Kidney tubule cell (primary cell): ENCODE measurements around the gene UTY.

ENCODE experiments used
- DNase-seq: peaks from one replicate; pipeline ENCODE4 v3.0.0-alpha.2; 2018; ENCODE audit warnings: low spot score

UTY gene

DNA sequence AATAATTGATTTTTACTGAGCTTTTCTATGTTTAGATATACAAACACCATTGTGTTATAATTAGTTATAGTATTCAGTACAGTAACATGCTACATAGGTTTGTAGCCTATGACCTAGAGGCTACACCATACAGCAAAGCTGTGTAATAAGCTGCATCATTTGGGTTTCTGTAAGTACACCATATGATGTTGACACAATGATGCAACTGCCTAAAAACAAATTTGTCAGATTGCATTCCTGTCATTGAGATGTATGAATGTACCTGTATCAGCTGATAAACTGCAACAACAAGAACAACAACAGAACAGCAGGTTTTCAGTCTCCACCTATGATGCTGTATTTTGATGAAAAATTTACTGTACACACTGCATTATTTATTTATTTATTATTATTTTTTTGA is 64.3 kb downstream of the UTY start:
- DNase-seq, result no peak

DNA sequence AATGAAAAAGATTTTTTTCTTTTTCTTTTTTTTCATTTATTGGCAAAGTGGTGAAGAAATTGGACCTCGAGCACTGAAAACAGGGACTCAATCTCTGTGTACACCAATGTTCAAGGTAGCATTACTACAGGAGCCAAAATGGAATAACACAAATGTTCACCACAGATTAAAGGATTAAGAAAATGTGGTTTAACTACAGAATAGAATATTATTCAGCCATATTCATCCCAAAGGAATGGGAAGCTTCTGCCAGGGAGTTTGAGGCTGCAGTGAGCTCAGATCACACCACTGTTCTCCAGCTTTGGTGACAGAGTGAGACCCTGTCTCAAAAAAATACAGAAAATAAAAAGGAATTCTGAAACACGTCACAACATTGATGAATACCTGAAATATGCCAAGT is 81.0 kb downstream of the UTY start:
- DNase-seq, result no peak

DNA sequence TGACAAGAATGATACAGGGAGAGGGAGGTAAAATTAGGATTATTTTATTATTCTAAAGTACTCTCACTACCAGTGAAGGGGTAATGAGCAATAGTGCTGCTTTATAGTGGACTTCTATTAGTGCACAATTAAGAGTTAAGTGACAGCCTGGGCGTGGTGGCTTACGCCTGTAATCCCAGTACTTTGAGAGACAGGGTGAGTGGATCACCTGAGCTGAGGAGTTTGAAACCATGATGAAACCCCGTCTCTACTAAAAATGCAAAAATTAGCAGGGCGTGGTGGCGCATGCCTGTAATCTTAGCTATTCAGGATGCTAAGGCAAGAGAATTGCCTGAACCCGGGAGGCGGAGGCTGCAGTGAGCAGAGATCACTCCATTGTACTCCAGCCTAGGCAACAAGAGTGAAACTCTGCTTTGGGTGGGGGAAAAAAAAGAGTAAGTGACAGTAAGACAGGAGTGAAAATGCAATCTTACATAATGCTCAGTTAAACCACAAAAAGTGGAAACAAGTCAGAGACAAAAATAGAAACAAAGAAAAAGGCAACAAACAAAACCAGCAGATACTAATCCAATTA is 98.6 kb downstream of the UTY start:
- no peak for DNase-seq

DNA sequence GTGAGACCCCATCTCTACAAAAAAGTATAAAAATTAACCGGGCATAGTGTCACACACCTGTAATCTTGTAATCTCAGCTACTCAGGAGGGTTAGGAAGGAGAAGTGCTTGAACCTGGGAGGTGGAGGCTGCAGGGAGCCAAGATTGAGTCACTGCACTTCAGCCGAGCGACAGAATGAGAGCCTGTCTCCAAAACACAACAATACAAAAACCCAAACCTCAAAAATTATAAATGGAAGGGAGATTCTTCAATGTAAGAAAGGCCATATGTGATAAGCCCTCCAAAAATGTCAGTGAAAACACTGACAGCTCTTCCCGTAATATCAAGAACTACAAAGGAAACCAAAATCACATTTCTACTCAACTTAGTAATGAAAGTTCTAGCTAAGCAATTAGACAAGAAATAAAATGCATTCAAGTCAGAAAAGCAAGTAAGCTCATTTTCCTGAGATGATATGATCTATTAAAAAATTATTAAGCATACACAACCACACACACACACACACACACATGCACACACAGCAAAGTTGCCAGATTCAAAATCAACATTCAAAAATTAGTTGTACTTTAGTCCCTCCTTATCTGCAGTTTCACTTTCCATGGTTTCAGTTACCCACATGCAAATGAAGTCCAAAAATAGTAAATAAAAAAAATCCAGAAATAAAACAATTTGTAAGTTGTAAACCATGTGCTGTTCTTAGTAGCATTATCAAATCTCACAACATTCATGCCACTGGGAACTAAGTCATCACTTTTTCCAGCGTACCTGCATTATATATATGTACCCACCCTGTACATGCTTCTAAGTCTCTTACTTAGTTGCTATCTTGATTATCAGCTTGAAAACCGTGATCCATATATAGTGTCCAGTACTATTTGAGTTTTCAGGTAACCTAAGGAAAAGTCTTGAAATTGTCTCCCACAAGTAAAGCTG is 108.7 kb downstream of the UTY start:
- no peak for DNase-seq

DNA sequence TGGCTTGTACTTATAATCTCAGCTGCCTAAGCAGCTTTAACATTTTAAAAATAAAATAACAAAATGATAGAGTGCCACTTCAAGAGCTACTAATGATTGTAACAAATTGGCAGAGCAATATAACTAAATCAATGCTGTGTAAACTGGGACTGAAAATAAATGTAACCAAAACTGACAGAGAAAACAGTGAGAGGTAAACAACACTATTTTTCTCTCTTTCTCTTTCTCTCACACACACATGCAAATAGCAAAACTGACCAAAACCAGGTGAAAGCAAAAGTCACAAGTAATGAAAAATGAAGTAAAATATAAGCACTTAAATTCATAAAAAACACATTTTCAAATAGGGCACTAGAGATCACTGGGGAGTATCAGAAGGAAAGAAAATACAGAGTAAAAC is 109.6 kb downstream of the UTY start:
- DNase-seq, result no peak

DNA sequence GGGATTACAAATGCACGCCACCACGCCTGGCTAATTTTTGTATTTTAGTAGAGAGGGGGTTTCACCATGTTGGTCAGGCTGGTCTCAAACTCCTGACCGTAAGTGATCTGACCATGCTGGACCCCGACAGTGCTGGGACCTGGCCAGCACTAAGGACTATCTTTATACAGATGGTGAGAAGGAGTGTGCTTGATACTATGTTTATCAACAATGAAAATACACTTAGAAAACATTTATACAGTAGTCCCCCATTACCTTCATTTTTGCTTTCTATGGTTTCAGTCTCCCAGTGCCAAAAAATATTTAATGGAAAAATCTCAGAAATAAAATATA is 111.4 kb downstream of the UTY start:
- DNase-seq, result no peak

DNA sequence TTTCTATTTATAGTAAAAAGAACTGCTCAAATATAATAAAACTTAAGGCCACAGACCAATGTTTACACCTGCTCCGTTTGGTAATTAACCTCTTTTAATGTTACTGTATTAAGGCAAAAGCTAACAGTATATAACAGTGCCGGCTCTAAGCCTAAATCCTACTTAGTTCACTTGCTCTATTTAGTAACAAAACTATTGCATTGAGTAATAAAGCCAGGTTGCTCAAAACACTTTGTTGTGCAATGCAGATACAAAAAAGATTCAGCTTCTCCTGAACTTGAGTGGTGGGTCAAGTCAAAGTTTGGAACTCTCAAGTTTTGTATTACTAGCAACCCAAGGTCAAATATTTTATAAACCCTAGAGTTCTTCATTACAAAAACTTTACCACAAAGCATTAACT is 116.2 kb downstream of the UTY start:
- no peak for DNase-seq

DNA sequence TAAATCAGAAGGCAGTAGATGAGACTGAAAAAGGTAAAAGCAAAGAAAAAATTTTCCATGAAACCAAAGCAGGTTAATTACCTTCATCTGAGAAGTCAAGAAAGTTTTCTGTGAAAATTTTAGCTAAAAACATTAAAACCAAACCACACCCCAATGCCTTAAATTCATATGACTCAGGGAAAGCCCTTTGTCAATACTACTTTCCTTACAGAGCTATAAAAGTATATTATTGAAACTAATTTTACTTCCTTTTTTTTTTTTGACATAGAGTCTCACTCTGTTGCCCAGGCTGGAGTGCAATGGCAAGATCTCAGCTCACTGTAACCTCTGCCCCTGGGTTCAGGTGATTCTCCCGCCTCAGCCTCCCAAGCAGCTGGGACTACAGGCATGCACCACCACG is 117.2 kb downstream of the UTY start:
- no peak for DNase-seq

DNA sequence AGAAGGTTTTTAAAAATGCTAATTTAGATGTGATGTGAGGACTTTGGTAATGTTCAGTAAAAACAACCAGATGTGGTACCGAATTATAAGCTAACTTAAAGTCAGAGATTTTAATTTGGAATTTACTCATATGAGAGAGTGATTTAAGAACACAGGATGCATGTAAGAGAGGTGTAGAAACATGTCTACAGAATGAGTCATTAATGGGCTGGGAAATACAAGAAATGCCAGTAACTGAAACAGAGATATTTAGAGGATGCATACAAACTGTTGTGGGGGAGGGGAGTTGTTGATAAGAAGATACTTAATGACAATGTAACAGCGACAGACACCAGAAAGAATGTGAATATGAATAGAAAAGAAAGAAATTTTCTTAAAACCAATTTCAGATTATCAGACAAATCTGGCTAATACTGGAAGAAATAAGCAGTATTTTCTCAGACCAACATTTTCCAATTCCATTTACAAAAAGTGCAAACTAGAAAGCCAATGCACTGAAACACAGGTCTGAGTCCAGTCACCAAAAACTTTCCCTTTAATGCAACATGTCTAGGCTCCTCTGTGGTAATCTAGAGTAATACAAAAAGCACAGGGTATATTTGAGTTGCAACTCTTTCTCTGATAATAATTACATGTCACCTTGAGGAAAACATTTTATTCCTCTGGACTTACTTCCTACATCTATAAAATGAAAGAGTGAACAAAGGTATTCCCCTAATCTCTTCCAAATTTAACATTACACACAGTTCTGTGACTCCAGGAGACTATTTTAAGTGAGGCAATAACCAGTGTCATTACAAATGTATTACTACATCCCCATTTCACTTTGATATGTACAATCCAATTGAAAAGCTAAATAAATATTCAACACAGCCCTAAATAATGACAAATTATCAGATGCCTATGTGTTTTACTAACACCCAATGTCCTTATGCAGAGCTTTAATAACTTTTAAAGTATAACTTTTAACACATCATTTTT is 117.9 kb downstream of the UTY start:
- no peak for DNase-seq

DNA sequence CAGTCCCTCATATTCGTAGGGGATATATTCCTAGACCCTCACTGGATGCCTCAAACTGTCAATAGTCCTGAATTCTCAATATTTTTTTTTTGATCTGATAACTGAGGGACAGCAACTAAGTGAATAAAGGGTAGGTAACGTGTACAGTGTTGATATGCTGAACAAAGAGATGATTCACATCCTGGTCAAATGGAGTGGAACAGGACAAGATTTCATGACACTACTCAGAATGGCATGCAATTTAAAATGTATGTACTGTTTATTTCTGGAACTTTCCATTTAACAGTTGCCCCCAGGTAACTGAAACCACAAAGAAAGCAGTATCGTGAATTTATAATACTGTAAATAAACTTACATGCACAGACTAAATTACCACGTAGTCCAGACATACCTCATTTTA is 128.4 kb downstream of the UTY start:
- no peak for DNase-seq

DNA sequence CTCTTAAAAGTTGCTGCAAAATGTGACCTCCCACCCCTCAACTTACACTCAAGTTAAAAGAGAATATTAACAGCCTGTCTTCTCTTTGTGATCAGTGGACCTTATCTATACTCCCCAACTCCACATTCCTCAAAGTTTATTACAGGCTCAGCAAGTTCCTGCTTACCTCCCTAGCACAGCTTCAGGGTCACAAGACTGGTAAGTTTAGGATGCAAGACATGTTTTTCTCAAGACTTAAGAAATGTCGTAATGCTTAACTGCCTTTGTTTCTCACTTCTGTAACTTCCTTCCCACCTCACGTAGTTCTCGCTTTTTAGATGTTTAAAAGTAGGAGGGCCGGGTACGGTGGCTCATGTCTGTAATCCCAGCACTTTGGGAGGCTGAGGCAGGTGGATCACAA is 132.7 kb downstream of the UTY start:
- DNase-seq, result no peak

DNA sequence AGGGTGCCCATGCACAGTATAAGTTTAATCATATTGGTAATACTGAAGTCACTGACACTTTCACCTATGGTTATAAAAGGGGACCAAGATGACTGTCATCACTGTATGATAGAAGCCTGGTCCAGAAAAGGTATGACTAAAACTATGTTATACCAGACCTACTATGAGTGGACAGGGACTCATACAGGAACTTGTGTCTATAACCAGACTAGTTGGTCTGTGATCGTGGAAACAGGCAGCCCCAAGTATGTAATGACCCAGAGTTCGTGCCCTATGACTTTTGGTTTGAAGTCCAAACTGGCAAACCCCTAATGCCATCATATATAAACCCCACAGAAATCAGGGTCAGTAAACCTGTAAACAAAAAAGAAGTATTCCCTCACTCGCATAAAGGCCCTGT is 134.3 kb downstream of the UTY start:
- DNase-seq, result no peak

DNA sequence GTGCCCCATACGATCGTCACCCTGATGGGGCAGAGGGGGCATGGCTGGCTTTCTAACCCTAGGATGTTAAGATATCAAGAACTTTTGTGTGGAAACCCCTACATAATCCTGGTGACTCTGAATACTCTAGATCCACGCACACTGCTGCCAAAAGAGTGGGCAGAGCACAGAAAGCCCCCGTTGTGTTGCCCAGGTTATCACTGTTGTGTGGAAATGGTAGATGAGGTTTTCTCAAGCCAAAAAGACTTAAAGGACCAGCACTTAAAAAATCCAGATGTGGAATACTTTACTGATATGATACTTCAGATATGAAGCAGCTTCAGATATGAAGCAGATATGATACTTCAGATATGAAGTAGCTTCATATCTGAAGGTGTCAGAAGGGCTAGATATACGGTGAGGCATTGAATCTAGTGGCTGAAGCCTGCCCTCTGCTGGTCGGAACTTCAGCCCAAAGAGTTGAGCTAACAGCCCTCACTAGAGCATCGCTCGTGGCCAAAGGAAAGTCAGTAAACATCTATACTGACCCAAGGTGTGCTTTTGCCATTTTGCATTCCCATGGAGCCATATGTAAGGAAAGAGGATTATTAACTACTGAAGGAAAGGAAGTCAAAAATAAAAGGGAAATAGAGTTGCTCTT is 136.4 kb downstream of the UTY start:
- DNase-seq, result no peak

DNA sequence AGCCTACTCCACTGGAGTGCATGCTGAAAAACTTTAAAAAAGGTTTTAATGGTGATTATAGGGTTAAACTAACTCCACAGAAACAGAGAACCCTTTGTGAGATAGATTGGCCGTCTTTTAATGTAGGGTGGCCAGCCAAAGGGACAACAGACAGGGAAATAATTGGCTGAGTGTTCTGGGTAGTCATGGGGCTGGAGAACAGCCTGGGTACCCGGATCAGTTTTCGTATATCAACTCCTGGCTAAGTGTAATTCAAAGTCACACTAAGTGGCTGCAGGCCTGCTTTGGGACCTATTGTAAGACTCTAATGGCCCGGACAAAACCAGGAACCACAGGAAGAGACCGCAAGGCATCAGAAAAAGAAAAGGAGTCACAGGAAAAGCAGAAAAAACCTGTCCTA is 139.9 kb downstream of the UTY start:
- no peak for DNase-seq

DNA sequence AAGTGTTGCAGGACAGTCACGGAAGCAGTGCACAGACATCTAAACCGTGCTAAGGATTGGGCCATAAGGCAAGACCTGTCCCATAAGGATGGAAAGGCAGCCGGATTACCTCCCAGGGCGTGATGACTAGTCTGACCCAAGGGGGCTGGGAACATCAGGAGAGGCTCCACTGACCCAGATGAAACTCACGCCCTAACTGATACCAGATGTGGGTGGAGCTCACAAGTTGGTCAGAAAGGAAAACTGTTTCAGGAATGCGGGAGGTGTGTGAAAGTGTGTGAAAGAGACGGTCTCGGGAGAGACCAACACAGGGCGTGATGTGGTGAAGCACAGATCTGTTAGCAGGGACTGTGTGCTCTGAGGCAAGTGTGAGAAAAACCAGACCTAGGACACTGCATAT is 140.5 kb downstream of the UTY start:
- DNase-seq, result no peak

DNA sequence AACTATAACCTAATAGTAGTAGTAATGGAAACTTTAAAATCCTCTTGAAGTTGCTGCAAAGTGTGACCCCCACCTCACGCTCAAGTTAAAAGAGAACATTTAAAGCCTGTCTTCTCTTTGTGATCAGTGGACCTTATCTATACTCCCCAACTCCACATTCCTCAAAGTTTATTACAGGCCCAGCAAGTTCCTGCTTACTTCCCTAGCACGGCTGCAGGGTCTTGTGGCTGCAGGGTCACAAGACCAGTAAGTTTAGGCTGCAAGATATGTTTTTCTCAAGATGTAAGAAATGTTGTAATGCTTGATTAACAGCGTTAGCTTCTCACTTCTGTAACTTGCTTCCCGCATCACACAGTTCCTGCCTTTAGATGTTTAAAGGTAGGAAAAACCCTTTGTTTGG is 141.1 kb downstream of the UTY start:
- DNase-seq, result no peak

DNA sequence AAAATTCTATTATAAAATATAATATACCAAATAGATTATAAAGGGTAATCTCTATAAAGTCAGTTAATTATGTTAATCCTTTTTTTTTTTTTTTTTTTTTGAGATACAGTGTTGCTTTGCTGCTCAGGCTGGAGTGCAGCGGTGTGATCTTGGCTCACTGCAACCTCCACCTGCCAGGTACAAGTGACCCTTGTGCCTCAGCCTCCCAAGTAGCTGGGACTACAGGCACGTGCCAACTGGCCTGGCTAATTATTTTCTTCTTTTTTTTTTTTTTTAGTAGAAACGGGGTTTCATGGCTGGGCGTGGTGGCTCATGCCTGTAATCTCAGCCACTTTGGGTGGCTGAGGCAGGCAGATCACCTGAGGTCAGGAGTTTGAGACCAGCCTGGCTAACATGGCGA is 141.9 kb downstream of the UTY start:
- no peak for DNase-seq

DNA sequence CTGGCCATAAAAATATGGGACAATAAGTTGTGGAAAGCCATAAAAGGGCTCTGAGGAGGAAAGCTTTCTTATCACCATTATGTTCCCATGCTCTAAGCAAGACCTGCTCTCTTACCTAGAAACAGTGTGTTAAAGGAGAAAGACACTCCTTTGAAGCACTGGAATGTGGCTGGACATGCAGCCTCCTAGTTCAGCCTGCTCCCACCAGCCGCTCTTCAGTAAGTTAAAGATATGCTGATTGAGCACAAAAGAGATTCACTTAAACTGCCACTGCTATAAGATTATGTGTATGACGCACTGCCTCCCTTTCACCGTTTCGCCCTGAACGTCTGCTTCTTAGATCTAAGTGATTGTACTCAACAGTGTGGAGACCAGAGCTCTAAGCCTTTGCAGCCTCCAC is 146.0 kb downstream of the UTY start:
- DNase-seq, result no peak

DNA sequence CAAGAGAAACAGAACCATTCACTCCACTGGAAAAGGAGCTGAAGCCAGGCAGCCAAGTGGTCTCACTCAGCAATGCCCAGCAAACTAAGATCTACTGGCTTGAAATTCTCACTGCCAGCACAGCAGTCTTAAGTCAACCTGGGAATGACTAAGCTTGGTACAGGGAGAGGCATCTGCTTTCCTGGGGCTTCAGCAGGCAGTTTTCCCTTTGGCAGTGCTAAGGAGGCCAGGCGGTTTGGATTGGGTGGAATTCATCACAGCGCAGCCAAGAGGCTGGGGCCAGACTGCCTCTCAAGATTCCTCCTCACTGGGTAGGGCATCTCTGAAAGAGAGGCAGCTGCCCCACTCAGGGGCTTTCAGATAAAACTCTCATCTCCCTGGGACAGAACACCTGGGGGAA is 149.2 kb downstream of the UTY start:
- DNase-seq, result no peak

DNA sequence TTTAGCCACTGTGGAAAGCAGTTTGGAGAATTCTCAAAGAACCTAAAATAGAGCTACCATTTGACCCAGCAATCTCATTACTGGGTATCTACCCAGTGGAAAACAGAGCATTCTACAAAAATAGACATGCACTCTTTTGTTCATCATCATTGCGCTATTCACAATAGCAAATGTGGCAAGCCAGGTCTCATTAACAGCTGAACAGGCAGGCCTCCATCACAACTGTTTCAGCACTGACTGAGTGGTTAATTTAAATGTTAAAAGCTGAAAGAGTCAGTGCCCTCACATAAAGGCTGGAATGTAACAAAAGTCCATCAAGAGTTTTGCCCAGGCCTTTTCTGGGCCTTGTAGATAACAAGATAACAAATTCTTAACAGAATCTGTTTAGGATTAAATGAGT is 166.9 kb downstream of the UTY start:
- no peak for DNase-seq

DNA sequence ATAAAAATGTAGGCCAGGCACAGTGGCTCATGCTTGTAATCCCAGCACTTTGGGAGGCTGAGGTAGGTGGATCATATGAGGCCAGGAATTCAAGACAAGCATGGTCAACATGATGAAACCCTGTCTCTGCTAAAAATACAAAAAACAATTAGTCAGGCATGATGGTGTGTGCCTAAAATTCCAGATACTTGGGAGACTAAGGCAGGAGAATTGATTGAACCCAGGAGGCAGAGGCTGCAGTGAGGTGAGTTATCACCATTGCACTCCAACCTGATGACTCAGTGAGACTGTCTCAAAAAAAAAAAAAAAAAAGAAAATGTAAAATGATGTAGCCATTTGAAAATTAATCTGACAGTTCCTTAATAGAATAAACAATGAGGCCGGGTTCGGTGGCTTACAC is 171.9 kb downstream of the UTY start:
- DNase-seq, result no peak

DNA sequence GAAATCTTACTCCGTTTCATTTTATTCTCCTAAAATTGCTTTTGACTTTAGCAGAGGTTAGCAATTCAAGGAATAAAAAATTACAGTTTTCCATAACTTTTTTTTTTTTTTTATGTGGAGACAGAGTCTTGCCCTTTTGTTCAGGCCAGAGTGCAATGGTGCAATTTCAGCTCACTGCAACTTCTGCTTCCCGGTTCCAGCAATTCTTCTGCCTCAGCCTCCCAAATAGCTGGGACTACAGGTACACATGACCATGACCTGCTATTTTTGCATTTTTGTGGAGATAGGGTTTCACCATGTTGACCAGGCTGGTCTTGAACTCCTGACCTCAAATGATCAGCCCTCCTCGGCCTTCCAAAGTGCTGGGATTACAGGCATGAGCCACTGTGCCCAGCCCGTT is 179.0 kb downstream of the UTY start:
- no peak for DNase-seq
